Upper lobe of left lung (tissue), 4 donors: ENCODE data around the gene ZNF680.

Experiments
- EP300 ChIP-seq, 4 donors: sonication (generic); formaldehyde crosslinking; IDR thresholded peaks; one replicate each; pipeline ENCODE4 v1.5.1; 2017; ENCODE audit warnings: antibody characterized with exemption in 4 of 4, control low read depth in 2 of 4
- TF ChIP-seq, protein P1 (sequence below), 6 experiments: fragments of 450-650 bp in 4 of 6; fragments of 200-600 bp in 2 of 6; sonication (generic) in 2 of 6; IDR thresholded peaks; one replicate each; pipeline ENCODE4 v1.5.1; 2016 to 2019; ENCODE audit warnings: antibody characterized with exemption in 6 of 6

DNA sequence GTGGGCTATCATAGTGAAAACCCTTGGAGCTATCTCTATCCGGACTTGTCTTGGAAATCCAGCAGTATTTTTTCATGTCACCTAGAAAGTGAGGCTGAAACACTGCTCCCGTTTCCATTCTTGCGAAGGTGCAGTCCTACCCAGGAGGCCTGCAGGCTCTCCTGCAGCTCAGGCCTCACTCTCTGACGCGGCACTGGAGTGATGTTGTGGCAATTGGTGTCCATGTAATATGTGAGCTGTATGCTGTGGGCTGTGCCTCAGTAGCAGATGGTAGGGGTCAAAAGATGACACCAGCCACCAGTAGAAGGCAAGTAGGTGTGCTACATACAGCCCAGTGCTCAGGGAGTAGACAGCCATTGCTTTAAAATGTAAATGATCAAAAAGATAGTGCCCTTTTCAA lies 28.1 kb upstream of the ZNF680 start:
- TF ChIP-seq, protein P1, sequence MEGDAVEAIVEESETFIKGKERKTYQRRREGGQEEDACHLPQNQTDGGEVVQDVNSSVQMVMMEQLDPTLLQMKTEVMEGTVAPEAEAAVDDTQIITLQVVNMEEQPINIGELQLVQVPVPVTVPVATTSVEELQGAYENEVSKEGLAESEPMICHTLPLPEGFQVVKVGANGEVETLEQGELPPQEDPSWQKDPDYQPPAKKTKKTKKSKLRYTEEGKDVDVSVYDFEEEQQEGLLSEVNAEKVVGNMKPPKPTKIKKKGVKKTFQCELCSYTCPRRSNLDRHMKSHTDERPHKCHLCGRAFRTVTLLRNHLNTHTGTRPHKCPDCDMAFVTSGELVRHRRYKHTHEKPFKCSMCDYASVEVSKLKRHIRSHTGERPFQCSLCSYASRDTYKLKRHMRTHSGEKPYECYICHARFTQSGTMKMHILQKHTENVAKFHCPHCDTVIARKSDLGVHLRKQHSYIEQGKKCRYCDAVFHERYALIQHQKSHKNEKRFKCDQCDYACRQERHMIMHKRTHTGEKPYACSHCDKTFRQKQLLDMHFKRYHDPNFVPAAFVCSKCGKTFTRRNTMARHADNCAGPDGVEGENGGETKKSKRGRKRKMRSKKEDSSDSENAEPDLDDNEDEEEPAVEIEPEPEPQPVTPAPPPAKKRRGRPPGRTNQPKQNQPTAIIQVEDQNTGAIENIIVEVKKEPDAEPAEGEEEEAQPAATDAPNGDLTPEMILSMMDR (IDR thresholded peaks at IDR 0.05) = no peak
- TF ChIP-seq EP300 (IDR thresholded peaks at IDR 0.05) = no peak
